NCI-H1048 (cell line): ENCODE measurements around the gene PDIK1L.

Experiments
- DNase-seq: peaks from one replicate; lab custom pipeline; 2025; lab: John Stamatoyannopoulos, UW

The PDIK1L gene

DNA sequence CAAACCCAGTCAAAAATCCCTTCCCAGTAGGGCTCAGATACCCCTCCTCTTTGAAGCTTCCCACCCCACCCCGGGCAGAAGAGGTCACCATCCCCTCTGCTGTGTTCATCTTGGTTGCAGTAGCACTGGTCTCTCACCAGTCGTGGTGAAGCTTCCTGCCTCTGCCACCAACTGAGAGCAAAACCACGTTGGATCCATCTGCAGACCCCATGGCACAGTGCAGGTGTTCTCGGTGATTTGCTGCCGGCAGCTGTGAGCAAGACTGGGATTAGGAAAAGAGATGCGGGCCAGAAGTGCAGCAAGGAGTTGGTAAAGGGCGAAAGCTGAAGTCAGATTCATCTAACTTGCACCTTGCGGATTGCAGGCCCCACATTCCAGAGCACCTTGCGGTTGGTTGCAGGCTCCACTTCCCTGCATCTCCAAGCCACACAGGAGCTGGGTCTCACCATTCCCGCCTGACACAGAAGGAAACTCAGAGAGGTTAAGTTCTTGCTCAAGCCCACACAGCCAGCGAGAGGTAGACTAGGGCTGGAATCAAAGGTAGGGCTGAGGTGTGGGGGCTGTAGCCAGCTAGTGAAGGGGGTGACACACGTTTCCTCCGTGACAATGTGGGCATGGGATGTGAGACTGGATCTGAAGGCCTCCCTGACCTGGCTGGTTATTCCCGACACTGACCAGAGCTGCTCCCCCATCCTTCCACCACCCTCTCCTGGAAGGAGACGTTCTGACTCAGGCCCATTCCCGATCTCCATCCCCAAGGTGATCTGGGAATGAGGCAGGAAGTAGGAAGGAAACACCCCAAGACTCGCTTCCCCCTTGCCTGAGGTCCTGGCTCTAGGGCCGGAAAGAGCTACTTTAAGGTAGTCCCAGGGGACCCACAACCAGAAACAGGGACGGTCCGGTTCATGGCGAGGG lies 44.0 kb downstream of the PDIK1L start:
- no peak for DNase-seq

DNA sequence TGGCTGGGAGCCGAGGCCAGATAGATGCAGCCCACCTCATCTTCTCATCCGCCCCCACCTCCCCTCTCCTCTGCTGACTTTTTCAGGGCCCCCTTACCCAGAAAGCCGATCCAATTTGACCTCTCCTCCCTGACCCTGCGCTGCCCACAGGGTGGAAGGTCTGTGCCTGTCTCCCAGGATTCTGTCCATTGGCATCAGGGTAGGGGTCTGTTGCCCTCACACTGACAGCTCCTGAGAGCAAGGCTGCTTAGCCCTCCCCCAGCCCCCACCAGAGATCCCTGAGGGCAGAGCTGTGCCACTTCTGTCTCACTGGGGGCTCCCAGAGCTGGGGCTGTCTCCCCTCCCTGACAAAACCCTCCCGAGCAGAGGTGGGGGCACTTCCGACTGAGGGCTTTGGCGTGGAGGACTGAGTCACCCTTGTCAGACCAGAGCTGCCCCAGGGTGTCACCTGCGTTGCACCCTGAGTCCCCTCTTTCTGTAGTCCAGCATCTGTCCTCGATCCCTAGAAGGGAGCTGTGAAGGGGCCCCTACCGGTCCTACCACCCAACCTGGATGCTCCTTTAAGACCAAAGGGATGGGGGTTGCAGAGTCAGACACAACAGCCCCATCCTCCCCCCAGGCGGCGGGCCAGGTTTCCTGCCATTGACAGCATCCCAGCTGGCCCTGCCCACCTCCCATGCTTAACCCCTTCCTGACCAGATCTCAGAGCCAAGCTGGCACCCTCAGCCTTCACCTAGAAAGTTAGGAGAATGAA lies 44.8 kb downstream of the PDIK1L start:
- DNase-seq: no peak

DNA sequence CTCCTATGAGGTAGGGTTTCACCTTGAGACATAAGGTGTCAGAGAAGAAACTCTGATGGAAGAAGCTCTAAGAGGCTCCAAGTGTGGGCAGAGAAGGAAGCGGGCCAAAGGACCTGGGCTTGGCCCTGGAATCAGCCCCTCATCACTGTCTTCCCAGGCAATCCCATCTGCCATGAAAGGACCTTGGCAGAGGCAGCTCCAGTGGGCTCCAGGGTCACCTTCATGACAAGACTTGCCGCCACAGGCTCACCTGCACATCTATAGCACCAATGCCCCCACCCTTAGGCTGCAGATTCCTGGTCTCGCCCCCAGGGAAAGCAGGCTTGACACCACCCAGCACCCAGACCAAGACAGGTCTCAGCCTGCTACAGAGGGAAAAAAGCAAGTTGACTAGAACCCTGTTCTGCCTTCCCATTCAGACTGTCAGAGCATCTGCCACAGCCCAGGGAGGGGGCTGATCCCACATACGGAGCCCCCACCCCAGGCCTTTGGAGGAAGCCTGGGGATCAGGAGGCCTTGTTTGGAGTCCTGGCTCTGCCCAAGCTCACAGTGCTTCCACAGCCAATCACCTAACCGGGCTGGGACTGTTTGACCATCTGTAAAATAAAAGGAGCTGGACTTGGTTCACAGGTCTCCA lies 46.8 kb downstream of the PDIK1L start:
- DNase-seq: no peak

DNA sequence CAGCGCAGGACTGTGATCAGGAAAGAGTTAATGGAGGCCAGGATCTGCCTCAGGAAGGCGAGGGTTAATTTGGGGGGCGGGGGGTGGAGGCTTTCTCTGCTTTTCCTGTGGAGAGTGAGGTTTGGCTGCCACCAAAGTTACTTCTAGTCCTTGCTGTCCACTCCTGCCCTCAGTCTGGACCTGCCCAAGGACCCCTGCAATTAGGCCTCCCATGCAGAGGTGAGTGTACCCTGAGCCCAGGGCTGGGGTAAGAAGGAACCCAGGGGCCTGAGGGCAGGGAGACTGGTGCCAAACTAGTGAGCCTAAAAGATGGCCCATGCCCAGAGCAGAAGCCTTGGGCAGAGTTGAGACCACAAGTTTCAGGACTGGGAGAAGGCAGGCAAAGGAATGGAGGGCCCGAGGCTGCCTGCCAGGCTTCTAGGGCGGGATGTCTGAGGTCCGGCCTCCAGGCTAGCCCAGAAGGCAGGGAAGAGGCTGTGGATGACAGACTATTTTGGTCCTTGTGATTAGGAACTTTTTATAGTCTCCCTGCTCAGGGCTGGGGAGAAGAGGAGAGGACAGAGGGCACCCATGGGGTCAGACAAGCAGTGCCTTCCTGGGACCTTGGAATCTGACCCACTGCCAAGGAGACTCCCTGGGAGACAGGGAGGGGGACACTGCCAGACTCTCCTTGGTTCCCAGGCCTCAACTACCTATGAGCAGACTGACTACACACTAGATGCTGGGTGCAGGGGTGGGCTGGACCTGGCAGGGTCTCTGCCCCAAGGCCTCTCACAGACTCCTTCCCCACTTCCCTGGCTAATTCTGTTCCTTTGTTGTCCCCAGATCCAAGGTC lies 47.5 kb downstream of the PDIK1L start, which contains the start of gene FAM110D:
Gene FAM110D, plus strand, starts transcription at position 172 of the 835 bp plus-strand sequence. CDS start 2,213 bp downstream, outside the sequence.
- DNase-seq: no peak

DNA sequence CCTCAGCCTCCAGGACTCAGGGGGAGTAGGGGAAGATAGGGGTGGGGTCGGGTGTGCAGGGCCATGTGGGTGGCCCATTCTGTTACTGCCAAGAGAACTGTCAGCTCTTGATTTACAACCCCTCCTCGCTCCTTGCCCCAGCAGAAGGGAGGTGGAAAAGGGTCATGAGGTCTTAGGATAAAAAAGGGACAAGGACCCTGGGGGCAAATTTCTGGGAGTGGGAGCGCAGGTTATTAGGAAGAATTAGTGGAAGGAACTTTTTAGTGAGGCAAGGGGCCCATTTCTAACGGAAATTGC lies 48.1 kb downstream of the PDIK1L start:
- no peak for DNase-seq

DNA sequence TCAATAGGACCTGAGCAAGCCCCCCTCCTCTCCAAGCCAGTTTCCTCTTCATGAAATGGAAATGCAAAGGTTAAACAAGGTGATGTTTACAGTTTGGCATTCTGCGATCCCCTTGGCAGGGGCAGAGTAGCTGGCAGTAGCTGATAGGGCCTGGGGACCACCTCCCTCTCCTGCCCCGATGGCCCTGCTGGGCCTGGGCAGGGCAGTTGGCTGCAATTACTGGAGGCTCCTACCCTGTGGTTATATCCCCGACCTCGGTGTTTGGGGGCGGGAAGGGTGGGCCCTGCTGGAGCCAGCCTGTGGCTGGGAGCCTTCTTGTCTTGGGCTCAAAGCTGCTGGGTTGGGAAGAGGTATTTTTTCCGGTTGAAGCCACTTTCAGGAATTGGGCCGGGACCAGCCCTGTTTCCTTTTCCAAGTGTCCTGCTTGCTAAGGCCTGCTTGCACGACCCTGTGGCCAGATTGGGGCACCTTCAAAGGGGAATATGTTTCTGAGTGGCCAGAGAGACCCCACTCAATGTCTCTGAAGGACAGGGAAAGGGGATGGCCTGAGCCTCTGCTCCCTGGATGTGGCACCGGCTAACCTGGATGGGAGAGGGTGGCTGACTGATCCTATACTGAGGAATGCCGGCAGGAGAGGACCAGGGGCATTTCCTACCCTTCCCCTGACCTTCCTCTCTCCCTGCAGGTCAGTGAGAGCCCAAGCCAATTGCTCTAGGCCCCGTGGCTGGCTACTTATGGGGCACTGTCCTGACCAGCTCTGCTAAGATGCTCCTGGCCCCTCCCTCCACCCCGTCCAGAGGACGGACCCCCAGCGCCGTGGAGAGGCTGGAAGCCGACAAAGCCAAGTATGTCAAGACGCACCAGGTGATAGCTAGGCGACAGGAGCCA lies 49.1 kb downstream of the PDIK1L start:
- no peak for DNase-seq

DNA sequence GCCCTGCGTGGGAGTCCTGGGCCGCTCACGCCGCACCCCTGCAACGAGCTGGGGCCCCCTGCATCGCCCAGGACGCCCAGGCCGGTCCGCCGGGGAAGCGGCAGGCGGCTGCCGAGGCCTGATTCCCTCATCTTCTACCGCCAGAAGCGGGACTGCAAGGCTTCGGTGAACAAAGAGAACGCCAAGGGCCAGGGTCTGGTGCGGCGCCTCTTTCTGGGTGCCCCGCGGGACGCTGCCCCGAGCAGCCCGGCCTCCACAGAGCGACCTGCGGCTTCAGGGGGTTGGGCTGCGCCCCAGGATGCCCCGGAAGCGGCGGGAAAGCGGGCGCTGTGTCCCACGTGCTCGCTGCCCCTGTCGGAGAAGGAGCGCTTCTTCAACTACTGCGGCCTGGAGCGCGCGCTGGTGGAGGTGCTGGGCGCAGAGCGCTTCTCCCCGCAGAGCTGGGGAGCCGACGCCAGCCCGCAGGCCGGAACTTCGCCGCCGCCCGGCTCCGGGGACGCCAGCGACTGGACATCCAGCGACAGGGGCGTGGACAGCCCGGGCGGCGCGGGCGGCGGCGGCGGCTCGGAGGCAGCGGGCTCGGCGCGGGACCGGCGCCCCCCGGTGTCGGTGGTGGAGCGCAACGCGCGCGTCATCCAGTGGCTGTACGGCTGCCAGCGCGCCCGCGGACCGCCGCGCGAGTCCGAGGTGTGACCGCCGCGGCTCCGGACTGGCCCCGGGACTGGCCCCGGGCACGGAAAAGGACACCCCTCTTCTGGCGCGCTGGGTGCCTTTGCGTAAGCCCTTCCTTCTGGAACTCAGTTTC lies 50.0 kb downstream of the PDIK1L start:
- no peak for DNase-seq

DNA sequence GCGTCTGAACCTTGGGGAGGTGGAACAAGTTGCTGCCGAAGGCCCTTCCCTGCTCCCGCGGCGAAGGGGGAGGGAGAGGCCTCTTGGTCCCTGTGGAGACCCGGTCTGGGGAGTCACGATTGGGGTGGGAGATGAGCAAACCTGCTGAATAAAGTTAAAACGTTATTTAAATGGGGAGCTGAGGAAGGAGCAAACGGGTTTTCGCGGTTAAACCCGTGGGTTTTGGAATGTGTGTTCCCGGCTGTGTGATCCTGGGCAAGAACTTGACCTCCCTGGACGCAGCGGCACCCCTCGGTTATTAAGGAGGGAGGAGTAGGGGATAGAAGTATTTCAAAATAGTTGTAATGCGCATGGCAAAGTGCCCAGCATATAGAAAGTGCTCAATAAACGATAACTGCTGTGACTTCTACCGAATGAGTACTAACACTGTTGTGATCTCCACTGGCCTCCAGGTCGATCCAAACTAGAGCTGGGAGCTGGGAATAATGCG lies 50.6 kb downstream of the PDIK1L start:
- no peak for DNase-seq

DNA sequence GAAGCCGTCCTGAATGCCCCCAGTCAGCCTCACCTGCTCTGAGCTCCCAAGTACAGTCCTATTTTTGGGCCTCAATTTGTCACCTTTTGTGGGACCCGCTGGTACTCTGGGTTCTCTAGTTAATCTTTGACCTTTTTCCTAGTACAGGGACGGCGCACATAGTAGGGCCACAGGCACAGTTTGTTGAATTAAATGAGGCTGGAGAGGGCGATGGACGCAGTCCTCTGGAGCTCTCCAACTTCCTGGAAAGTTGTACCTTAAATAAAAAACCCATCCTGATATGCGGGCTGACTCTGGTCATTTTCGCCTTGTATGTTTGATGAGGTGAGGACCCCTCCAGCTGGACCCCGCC lies 52.0 kb downstream of the PDIK1L start:
- no peak for DNase-seq

DNA sequence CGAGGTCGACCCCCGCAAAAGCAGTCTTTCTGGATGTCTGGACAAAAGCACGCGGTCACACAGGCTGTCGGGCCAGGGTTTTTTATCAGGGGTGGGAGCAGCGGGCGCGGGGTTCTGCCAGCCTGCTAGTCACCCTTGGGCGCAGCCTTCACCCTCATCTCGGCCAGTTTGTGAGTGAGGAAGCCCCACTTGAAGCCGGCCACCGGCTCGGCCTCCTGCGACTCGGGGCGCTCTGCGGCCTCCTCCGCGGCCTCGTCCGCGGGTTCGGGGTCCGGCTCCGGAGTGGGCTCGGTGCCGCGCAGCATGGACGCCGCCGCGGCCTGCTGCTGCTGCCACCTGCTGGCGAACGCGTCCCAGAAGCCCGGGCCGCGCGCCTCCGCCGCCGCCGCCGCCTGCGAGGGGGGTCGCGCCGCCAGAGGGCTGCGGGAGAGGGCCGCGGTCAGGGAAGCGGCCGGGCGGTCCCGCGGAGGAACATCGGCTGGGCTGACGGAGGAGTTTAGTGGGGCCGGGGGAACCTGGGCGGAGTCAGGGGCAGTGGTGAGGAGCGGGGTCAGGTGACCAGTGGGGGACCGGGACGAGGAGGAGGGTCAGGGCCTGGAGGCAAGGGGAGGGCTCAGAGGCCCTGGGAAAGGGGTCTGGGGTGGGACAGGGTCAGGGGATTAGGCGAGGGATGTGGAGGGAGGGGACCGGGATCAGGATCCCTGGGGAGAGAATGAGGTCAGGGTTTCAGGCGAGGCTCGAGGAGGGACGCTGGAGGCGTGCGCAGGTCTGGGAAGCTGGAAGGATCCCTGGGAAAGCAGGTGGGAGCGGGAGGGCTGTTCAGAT lies 52.6 kb downstream of the PDIK1L start:
- no peak for DNase-seq

DNA sequence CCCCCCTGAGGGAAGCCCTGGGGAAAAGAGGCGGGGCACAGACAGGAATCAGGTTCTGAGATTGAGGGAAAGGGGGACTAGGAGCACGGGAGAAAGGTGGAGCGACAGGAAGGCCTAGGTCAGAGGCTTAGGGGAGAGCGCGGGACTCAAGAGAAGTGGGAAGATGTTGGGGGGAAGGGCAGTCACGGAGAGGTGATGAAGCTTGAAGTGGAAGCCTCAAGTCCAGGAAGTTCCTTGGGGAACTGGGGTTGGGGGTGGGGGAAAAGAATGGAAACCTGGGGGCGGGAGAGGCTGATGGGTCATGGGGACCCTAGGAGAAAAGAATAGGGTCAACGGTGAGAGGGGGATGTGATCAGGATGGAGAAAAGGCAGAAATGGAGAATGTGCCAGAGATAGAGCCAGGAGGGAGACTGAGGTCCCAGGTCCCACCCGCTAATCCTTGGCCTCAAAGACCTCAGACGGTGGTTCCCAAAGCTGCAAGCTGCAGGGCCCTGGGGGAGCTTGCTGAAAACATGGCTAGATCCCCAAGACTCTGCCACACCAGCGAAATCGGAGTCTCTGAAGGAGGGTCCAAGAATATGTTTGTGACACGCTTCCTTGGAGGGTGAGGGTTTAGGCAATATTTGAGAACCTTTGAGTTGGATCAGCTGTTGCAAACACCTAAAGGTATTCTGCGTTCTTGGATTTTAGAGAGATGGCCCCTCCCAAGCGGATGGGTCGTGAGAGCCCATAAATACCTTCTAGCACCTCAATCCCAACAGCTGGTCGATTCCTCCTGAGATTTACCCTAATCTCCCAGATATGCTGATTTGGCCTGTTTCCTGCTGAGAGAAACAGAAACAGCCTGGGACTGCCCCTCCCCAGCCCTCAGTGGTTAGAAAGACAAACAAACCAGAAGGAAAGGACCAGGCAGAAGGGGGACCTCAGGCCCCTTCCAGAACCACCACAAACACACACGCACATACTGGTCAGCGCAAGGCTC lies 53.5 kb downstream of the PDIK1L start:
- DNase-seq: no peak

DNA sequence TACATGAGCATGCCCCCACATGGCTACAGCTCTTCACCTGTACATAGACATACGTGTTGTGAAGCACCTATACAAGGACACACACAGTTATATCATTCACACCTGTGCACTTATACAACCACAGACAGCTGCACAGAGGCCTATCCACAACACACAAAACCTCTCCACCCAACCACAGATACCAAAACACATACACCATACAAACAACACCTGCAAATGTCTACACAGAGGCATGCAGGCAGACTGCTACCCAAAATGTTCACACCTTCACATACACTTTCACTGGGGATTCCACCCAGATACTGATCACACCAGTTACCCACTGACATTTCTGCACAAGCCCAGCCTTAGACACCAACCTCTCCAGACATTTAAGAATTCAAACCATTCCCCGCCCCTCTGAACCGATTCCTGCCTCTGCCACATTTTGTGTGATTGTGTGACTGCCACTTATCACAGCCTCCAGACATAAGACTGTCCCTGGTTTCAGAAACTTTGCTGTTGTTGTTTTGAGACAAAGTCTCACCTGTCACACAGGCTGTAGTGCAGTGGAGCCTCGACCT lies 55.2 kb downstream of the PDIK1L start:
- no peak for DNase-seq

DNA sequence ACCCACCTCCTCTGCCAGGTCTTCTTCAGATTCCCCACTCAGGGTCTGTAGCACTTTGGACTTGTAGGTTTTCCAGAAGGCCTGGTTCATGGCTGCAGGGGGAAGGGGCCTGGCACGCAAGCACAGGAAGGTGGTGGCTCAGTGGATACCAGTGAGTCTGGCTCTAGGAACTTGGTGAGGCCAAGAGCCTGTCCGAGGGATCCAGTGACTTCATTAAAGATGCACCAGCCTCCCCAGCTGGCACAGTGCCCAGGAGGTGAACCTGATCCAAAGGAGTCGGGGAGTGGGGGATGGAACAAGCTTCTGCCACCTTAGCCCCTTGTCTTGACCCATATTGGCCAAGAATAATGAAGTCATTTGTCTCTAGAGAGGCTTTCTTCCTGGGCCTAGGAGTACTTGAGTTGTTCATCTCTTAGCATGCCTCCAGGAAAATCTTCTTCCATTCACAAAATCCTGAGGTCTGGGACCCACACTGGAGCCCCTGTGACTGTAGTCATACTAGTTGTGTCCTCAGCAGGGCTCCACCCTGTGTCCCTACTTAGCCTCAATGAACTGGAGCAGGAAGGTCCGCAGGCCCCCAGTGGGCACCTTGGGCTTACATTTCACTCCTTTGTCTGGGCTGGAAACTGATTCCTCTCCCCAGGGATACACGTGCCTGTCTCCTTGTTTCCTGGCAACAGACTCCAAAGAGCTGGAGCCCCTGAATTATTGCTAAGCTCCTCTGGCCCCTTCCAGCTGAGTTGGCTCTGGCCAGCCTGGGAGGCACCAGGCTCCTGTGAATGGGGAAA lies 57.0 kb downstream of the PDIK1L start, which contains the start of gene C1orf232:
Gene C1orf232, minus strand, starts transcription at position 554 of the 788 bp plus-strand sequence. Its CDS starts 464 bp downstream, at position 90.
- no peak for DNase-seq

DNA sequence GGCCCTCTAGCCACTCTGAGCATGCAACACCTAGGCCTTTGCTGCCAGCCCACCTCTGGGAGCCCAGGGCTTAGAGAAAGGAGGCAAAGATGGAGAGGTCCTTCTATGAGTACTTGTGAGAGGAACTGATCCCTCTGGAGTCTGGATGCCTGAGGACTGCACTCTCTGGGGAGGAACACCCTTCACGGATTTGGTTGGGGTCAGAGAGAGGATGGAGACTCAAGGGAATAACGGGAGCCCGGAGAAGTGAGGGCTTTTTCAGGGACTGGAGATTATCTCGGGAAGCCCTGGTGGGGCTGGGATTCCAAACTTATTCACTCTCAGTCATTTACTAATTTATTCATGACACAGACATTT lies 57.6 kb downstream of the PDIK1L start:
- no peak for DNase-seq

DNA sequence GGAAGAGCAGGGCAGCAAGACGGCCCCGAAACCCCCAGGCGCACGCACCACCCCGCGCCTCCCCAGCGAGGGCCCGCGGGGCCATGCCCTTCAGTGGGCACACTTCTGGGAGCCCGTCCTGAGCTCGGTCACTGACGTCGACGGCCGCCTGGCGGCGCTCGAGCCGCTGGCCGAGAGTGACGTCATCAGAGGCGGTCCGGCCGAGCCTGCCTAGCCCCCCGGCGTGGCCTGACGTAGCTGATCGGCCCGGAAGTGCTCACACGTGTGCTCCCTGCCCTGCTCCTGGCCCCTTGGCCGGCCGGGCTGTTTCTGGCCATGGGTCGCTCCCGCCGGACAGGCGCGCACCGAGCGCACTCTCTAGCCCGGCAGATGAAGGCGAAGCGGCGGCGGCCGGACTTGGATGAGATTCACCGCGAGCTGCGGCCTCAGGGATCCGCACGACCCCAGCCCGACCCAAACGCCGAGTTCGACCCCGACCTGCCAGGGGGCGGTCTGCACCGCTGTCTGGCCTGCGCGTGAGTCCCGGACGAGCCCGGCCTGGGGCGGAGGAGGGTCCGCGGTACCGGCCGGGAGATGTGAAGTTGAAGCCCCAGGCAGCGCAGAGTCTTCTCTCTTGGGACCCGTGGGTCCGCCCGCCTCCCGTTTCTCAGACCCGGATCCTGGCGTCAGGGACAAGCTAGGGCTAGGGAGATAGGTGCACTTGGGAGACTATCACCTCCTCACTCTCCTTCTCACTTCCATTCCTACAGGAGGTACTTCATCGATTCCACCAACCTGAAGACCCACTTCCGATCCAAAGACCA lies 58.2 kb downstream of the PDIK1L start, which contains the start of gene ZNF593:
Gene ZNF593, plus strand, starts transcription at position 240 of the 803 bp plus-strand sequence. Its CDS starts 76 bp downstream, at position 316.
- peak; percentile 68 for DNase-seq

DNA sequence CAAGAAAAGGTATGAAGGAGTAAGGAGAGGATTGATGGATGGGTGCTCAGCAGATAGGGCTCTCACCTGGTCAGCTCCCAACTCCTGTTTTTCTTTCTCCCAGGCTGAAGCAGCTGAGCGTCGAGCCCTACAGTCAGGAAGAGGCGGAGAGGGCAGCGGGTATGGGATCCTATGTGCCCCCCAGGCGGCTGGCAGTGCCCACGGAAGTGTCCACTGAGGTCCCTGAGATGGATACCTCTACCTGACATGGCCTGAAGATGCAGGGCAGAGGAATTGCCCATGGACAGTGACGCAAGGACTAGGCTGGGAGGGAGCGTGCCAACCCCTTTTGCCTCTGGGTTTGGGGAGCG lies 58.8 kb downstream of the PDIK1L start:
- no peak for DNase-seq
